ENCODE results near the gene CEP192. TPM values are rescaled to one million over a fixed set of nuclear protein-coding genes. Genes with fewer than 3 reads are reported as not detected.

CEP192 gene
- total and polyA plus RNA-seq, 2 of the 13 experiments (the other 11 are each of a cell fraction or from before 2014, with no cell fraction given) = 15.3 to 24.7 TPM

- 94% methylated on average over 4 of the region's 4 CpGs for WGBS (ENCODE audit: low lambda C conversion rate)
- Histone ChIP-seq H2AFZ (ENCODE audit: low read length) (no peak overlapping the region), H3K4me1 (ENCODE audit: insufficient read depth, low read length) (no peaks in the 10 kb centered on the region), H3K27ac (ENCODE audit: extremely low read length, insufficient read depth, low read length) (no peak overlapping the region), H3K27me3 (ENCODE audit: control insufficient read depth in 1 of 2, insufficient read depth in 2 of 2, low read length in 2 of 2) (no peaks in the 10 kb centered on the region), H3K36me3 (replicated peaks in 1 of 2; ENCODE audit: control insufficient read depth in 1 of 2, insufficient read depth in 2 of 2, low read length in 2 of 2) (peaks cover 10 to 37% of the 10 kb centered on the region in 2 experiments), H4K20me1 (ENCODE audit: insufficient read depth, low read length) (no peaks in the 10 kb centered on the region), H3K79me2 (ENCODE audit: insufficient read depth, low read length) (no peaks in the 10 kb centered on the region), H3K4me2 (ENCODE audit: low read depth, low read length) (no peak overlapping the region), H3K4me3 (replicated peaks in 1 of 3; ENCODE audit: insufficient read depth in 1 of 3, low read depth in 2 of 3, low read length in 3 of 3) (no peak overlapping the region), H3K9me3 (ENCODE audit: low read length) (no peaks in the 10 kb centered on the region), H3K9ac (ENCODE audit: insufficient read depth, low read depth, low read length) (no peak overlapping the region)
- FAIRE-seq (no peak), DNase-seq (ENCODE audit: low spot score) (no peak), ATAC-seq (no peak)
- in situ Hi-C loops (cut with HindIII; ENCODE audit: extremely low pct_ligation_motif_present, low pct_unique_long_range_greater_than_20kb) (no loop called here), intact Hi-C loops (cut with micrococcal nuclease; ENCODE audit: unreplicated experiment) (no loop called here)
- POLR2A ChIA-PET = no interaction called here
- CTCF ChIA-PET (ENCODE audit: low intra/inter-chr PET ratio, low total read pairs) = no interaction called here
- BruUV-seq (replicated peaks) = no TSS peak
- no peak for TF ChIP-seq CTCF (CRISPR knock-in tag; IDR thresholded peaks at IDR 0.05)
- no peak for TF ChIP-seq BCLAF1 (IDR thresholded peaks at IDR 0.05)
- no peak for TF ChIP-seq ZNF558 (CRISPR knock-in tag; IDR thresholded peaks at IDR 0.05; ENCODE audit: borderline replicate concordance)
- no peak for TF ChIP-seq PHF21A (CRISPR knock-in tag; IDR thresholded peaks at IDR 0.05)
- TF ChIP-seq SMAD3 (CRISPR knock-in tag; IDR thresholded peaks at IDR 0.05) = no peak
- no peak for TF ChIP-seq FOXO1 (CRISPR knock-in tag; IDR thresholded peaks at IDR 0.05)
- TF ChIP-seq HCFC1 (IDR thresholded peaks at IDR 0.05; ENCODE audit: low read depth, low read length) = no peak
- TF ChIP-seq GZF1 (CRISPR knock-in tag; IDR thresholded peaks at IDR 0.05) = no peak
- TF ChIP-seq ZNF274 (CRISPR knock-in tag; IDR thresholded peaks at IDR 0.05) = no peak
- no peak for TF ChIP-seq HOXD1 (CRISPR knock-in tag; IDR thresholded peaks at IDR 0.05)
- no peak for TF ChIP-seq ZNF747 (CRISPR knock-in tag; IDR thresholded peaks at IDR 0.05; ENCODE audit: borderline replicate concordance)
- TF ChIP-seq KLF12 (CRISPR knock-in tag; IDR thresholded peaks at IDR 0.05; ENCODE audit: borderline replicate concordance) = no peak
- no peak for TF ChIP-seq ADNP (CRISPR knock-in tag; IDR thresholded peaks at IDR 0.05)
- no peak for TF ChIP-seq AHDC1 (CRISPR knock-in tag; IDR thresholded peaks at IDR 0.05; ENCODE audit: borderline replicate concordance)
- TF ChIP-seq ZNF737 (CRISPR knock-in tag; IDR thresholded peaks at IDR 0.05; ENCODE audit: borderline replicate concordance) = no peak
Measured at GRCh38 chr18:13061630-13062189, 70.5 kb downstream of the CEP192 start.

Data from HepG2 (cell line).